Measurements from ENCODE around the gene TAF6.

Gene TAF6

GRCh38 chr7:100064162-100064561 lies 55.0 kb downstream of the TAF6 start:
- DNase-seq = no peak

- no peak for DNase-seq
Observed at GRCh38 chr7:100063376-100063775, 55.8 kb downstream of the TAF6 start.

- DNase-seq = no peak
Observed at GRCh38 chr7:100061518-100062193, 57.5 kb downstream of the TAF6 start.

GRCh38 chr7:100059251-100059739 lies 59.9 kb downstream of the TAF6 start:
- no peak for DNase-seq
